NCI-H2227 (cell line): ENCODE results near the gene FHIT.

ENCODE experiments used
- DNase-seq: peaks from one replicate; lab custom pipeline; 2025; ENCODE audit not compliant: unreplicated experiment; lab: John Stamatoyannopoulos, UW

The FHIT gene

GRCh38 chr3:60779637-60780036, 471.6 kb downstream of the FHIT start:
- no peak for DNase-seq

GRCh38 chr3:60775985-60776384, 475.3 kb downstream of the FHIT start:
- no peak for DNase-seq

DNA sequence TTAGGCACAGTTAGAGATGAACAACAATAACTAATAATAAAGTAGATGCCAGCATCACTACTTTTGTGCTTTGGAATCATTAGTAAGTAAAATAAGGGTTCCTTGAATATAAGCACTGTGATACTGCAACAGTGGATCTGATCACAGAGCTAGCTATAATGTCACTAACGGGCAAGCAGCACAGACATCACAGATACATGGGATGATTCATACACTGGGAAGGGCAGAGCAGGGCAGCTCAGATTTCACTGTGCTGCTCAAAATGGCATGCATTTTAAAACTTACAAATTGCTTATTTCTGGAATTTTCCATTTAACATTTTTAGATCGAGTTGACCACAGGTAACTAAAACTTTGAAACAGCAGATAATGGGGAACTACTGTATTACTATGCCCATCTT, 476.6 kb downstream of the FHIT start:
- no peak for DNase-seq

- DNase-seq = no peak
Measured at GRCh38 chr3:60772584-60772983, 478.7 kb downstream of the FHIT start.

DNA sequence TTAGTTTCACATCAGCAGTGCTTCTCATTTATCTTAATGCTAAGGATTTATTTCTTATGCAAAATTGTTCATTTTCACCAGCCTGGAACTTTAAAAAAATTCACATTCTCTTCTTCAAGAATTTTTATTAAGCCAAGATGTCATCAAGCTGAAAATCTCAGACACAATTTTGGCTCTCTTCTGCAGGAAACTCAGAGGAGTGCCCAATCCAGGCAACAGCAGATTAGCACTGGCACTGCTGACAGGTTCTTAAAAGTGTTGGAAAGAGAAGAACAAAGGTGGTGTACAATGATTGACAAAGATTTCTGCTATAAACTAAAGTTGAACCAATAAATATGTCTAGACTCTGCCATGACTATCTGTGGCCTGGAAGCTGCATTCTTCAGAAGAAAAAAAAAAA, 479.5 kb downstream of the FHIT start:
- DNase-seq = no peak

- DNase-seq = no peak
Measured at GRCh38 chr3:60770532-60770931, 480.7 kb downstream of the FHIT start.

GRCh38 chr3:60767536-60767935, 483.7 kb downstream of the FHIT start:
- DNase-seq = no peak

- DNase-seq = no peak
Measured at GRCh38 chr3:60765776-60766175, 485.5 kb downstream of the FHIT start.

- DNase-seq = no peak
Measured at GRCh38 chr3:60764870-60765269, 486.4 kb downstream of the FHIT start.

DNA sequence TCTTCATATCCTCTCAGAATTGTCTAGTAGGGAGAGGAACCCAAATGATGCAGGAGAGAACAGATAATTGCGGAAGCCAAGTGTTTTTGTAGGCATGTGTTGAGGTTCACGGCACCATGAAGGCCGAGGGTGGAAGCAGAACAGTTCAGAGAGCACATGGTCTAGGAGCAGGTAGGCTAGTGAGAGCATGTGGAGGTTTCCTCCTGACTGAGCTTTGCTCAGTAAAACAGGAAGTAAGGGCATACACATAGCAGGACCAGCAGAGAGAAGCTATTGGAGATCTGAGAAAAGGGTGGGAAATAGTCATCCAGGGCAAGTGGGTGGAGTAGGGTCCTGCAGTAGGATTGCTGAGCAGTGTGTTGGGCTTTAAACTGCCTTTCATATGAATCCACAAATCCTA, 491.1 kb downstream of the FHIT start:
- no peak for DNase-seq

DNA sequence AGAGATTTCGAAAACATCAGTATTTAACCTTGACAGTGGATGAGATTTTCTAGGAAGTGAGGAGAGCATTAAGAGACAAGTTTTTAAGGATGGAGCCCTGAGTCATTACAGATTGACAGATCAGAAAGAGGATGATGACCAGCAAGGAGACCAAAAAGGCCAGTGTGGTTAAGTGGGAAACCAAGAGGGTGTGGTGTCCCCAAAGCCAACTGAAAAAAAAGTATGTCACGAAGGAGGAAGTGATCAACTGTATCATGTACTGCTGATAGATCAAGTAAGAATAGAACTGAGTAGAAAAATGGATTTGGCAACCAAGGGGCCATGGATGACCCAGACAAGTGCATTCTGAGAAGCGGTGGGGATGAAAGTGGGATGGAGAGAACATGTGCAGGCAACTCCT, 491.8 kb downstream of the FHIT start:
- no peak for DNase-seq

GRCh38 chr3:60758831-60759230, 492.4 kb downstream of the FHIT start:
- DNase-seq = no peak

DNA sequence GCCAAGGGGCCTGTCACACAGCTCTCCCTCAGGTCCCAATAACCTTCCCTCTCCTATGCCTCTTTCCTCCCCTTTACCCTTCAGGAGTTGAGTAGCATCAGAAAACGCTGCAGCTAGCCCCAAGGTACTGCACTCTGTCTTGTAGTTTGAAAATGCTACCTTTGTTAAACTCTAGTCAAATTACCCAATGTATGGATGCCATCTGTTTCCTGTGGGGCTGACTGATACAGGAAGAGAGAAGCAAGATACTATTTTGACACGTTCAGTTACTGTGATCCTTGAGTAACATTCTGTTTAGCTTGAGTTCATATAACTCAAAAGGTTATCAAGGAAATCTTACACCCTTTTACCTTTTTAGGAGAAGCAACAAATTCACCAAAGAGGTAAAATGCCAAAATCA, 493.1 kb downstream of the FHIT start:
- no peak for DNase-seq

- DNase-seq = no peak
Measured at GRCh38 chr3:60757724-60758123, 493.5 kb downstream of the FHIT start.

- no peak for DNase-seq
Measured at GRCh38 chr3:60756241-60757030, 494.8 kb downstream of the FHIT start.

DNA sequence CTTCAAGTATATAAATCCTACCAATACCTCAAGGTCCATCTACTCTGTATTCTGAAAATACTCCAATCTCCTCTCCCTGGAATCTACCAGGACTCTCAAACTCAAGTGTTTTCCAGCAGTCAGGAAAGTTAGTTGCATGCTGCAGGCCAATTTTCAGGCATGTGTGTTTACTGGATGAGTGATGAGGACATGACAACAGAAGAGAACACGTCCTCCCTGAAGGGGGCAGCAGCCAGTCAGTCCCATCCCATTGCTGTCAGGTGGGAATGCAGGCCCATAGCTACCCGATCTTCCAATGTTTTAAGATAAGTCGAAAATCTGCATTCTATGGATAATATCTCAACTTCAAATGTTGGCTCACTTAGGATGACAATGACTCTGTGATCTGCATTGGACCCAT, 496.2 kb downstream of the FHIT start:
- no peak for DNase-seq

DNA sequence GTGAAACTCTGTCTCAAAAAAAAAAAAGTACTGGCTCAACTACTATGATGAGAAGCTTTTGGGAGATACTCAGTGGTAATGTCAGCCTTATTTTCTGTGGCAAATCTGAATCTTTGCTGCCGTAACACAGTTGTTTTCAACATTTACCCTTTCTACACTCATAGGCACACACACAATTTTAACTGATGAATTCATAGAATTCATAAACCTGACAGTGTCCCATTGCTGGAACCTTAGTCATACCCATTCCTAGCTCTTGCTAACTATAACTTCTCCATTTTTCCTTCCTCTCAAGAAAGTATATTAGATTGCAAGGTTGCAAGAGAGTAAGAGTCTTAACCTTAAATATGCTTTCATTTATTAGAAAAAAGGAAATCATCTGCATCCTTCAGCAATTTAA, 496.6 kb downstream of the FHIT start:
- no peak for DNase-seq

DNA sequence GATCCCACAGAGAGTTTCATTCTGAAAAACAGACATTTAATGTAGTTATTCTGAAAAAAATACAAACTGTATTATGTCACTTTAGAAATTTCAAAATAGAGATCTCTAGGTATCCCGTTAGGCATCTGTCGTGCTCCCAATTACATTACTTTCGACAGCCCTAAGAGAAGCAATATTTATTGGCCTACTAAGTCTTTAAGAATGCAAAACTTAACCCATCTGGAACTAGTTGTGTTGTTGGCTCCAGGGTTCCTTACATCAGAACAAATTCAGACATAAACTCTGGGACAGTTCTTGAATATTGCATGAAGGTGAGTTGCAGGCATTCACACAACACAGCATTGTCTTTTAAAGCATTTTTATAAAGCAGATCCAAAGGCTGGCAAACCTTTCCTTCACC, 498.4 kb downstream of the FHIT start:
- no peak for DNase-seq

- DNase-seq = no peak
Measured at GRCh38 chr3:60746695-60747416, 504.4 kb downstream of the FHIT start.

DNA sequence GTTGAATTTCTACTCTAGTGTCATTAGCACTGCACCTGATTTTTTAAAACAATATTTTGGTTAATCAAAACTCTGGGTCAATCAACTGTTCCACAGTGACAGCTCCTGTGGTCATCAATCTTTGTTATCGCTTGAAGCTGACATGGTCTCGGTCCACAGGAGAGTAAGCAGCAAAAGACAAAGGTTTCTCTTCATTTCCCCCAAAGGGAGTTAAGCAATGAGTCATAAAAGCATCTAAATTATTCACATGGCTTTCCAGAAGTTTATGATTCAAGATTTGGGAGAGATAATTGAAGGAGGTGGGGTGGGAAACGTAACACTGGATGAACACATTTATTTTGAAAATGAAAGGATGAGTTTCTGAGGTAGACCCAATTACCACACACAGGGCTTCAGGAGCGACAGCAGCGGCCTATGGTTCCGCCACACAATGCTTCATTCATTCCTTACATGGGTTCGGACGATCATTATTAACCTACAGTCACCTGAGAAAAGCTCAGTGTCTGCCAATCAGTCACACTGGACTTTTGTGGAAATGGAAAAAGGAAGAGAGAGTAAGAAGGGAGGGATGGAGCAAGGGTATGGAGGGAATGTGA, 505.1 kb downstream of the FHIT start:
- no peak for DNase-seq

GRCh38 chr3:60743631-60744164, 507.6 kb downstream of the FHIT start:
- no peak for DNase-seq

DNA sequence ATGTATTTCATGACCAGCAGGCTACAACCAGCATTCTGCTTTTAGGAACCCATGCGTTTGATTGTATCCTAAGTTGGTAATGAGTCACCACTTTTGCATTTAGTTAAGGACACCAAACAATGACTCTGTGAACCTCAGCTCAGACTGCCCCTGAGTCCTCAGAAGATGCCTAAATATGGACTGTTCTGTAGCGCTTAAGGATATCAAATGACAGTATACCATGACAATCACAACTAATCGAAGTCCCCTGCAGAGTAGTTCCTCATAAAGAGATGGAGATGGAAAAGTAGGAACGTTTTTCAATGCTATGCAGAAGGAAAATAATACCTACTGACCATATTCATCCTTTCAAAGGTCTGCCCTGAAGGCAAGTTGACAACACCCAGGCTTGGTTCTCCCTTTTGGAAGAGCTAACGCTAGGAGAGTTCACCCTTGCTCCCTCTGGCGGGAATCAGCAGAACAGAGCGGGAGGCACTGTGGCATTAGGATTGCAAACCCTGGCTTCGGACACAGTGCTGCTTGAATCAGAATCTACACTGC, 508.6 kb downstream of the FHIT start:
- DNase-seq = no peak
